BLaER1 treated with 17β-estradiol and CSF1 and Interleukin-3, amounts not matched to agents 10 nM and 100 nM (cell line): ENCODE data around the gene BSN.
A peak's percentile ranks its signal among the peaks of the same experiment; 100 is the strongest.

Source experiments
- H3K27ac ChIP-seq, 11 experiments: shearing (Covaris generic); formaldehyde crosslinking; 2 replicates each; pipeline ENCODE4 v1.8.1; 2022
- H3K27me3 ChIP-seq, 11 experiments: shearing (Covaris generic); formaldehyde crosslinking; 2 replicates each; pipeline ENCODE4 v1.8.1; 2022
- H3K36me3 ChIP-seq, 11 experiments: shearing (Covaris generic); formaldehyde crosslinking; 2 replicates each; pipeline ENCODE4 v1.8.1; 2022
- H3K4me1 ChIP-seq, 10 experiments: shearing (Covaris generic); formaldehyde crosslinking; 2 replicates each; pipeline ENCODE4 v1.8.1; 2022
- H3K4me2 ChIP-seq, 11 experiments: shearing (Covaris generic); formaldehyde crosslinking; 2 replicates each; pipeline ENCODE4 v1.8.1; 2022
- H3K4me3 ChIP-seq, 10 experiments: shearing (Covaris generic); formaldehyde crosslinking; 2 replicates each; pipeline ENCODE4 v1.8.1; 2022
- H3K9ac ChIP-seq, 11 experiments: shearing (Covaris generic); formaldehyde crosslinking; 2 replicates each; pipeline ENCODE4 v1.8.1; 2022
- H3K9me3 ChIP-seq, 11 experiments: shearing (Covaris generic); formaldehyde crosslinking; replicated peaks in 1 of 11; 2 replicates each; pipeline ENCODE4 v1.8.1; 2022
- H4K20me1 ChIP-seq, 11 experiments: shearing (Covaris generic); formaldehyde crosslinking; 2 replicates each; pipeline ENCODE4 v1.8.1; 2022
- Cebpa-rat ChIP-seq, 11 experiments: shearing (Covaris generic); IDR thresholded peaks; 2 replicates each; pipeline ENCODE4 v1.8.1; 2022

The BSN gene

GRCh38 chr3:49714728-49715550, 160.7 kb downstream of the BSN start:
- Histone ChIP-seq H4K20me1 (peaks cover 0 to 51% (median 18%) of the 10 kb centered on the region in 11 experiments; a peak in 19 of 22 replicates), H3K27me3 (peaks cover 0 to 4% (median 0%) of the 10 kb centered on the region in 11 experiments; a peak in 3 of 22 replicates), H3K36me3 (peaks cover 0 to 43% (median 18%) of the 10 kb centered on the region in 11 experiments; a peak in 19 of 22 replicates), H3K4me2 (no peak overlapping the region), H3K4me3 (no peak overlapping the region), H3K9me3 (no peaks in the 10 kb centered on the region), H3K9ac (no peak overlapping the region), H3K4me1 (peaks cover 50 to 84% (median 77%) of the 10 kb centered on the region in 10 experiments), H3K27ac (no peak overlapping the region)
- TF ChIP-seq Cebpa-rat (IDR thresholded peaks at IDR 0.05), result no peak

- no peaks in the 10 kb centered on the region for H3K9me3 ChIP-seq
- H3K9ac ChIP-seq, result 0 out of 22 replicates have a peak overlapping the region, but pooled peaks of 2 of the 11 experiments have one; percentile 51 to 52
- no peak for TF ChIP-seq Cebpa-rat (IDR thresholded peaks at IDR 0.05)
- no peak overlapping the region for H3K4me3 ChIP-seq
- H3K4me2 ChIP-seq, result peak overlapping the region in 2 of 11 experiments; percentile 98 to 99; a peak in 1 of 22 replicates
- H3K4me1 ChIP-seq, result peaks cover 51 to 86% (median 79%) of the 10 kb centered on the region in 10 experiments
- peaks cover 5 to 43% (median 22%) of the 10 kb centered on the region in 11 experiments for H3K36me3 ChIP-seq
- H4K20me1 ChIP-seq, result peaks cover 0 to 58% (median 25%) of the 10 kb centered on the region in 11 experiments; a peak in 19 of 22 replicates
- H3K27ac ChIP-seq, result no peak overlapping the region
- H3K27me3 ChIP-seq, result peaks cover 0 to 4% (median 0%) of the 10 kb centered on the region in 11 experiments; a peak in 3 of 22 replicates
These were observed 161.4 kb downstream of the BSN start for GRCh38 chr3:49715611-49716121.

- H3K9me3 ChIP-seq, result no peaks in the 10 kb centered on the region
These were observed 161.9 kb downstream of the BSN start for GRCh38 chr3:49716169-49716568.

GRCh38 chr3:49716691-49717210, 162.5 kb downstream of the BSN start:
- Histone ChIP-seq H3K4me2 (peak overlapping the region; percentile 79 to 100 (median 98)), H3K4me1 (peaks cover 51 to 75% (median 69%) of the 10 kb centered on the region in 10 experiments), H3K4me3 (no peak overlapping the region; a peak in 1 of 20 replicates), H3K9me3 (no peaks in the 10 kb centered on the region), H3K27ac (peak overlapping the region in 7 of 11 experiments; percentile 10 to 61 (median 32); a peak in 9 of 22 replicates), H3K27me3 (peaks cover 0 to 4% (median 0%) of the 10 kb centered on the region in 11 experiments; a peak in 3 of 22 replicates), H4K20me1 (peaks cover 0 to 69% (median 33%) of the 10 kb centered on the region in 11 experiments; a peak in 19 of 22 replicates), H3K9ac (peak overlapping the region; percentile 2 to 59 (median 51); a peak in 13 of 22 replicates), H3K36me3 (peaks cover 15 to 47% (median 33%) of the 10 kb centered on the region in 11 experiments; a peak in 21 of 22 replicates)
- no peak for TF ChIP-seq Cebpa-rat (IDR thresholded peaks at IDR 0.05)

More at GRCh38 chr3:49716169-49716568, 161.9 kb downstream of the BSN start:
- Histone ChIP-seq H3K36me3 (peaks cover 10 to 43% (median 27%) of the 10 kb centered on the region in 11 experiments), H3K27ac (peak overlapping the region in 1 of 11 experiments; percentile 51; a peak in 2 of 22 replicates), H3K4me1 (peaks cover 51 to 81% (median 74%) of the 10 kb centered on the region in 10 experiments), H3K4me3 (no peak overlapping the region), H4K20me1 (peaks cover 0 to 63% (median 30%) of the 10 kb centered on the region in 11 experiments; a peak in 19 of 22 replicates), H3K9ac (peak overlapping the region in 3 of 11 experiments; percentile 51 to 59 (median 52); a peak in 3 of 22 replicates), H3K27me3 (peaks cover 0 to 4% (median 0%) of the 10 kb centered on the region in 11 experiments; a peak in 3 of 22 replicates), H3K4me2 (peak overlapping the region in 10 of 11 experiments; percentile 79 to 100 (median 98); a peak in 17 of 22 replicates)
- TF ChIP-seq Cebpa-rat (IDR thresholded peaks at IDR 0.05), result no peak

GRCh38 chr3:49717211-49717958, 163.1 kb downstream of the BSN start:
- Histone ChIP-seq H4K20me1 (peaks cover 0 to 75% (median 39%) of the 10 kb centered on the region in 11 experiments; a peak in 19 of 22 replicates), H3K4me2 (peak overlapping the region; percentile 79 to 100 (median 98)), H3K9me3 (no peaks in the 10 kb centered on the region), H3K27me3 (peaks cover 0 to 4% (median 0%) of the 10 kb centered on the region in 11 experiments; a peak in 3 of 22 replicates), H3K9ac (peak overlapping the region; percentile 2 to 59 (median 51); a peak in 13 of 22 replicates), H3K27ac (peak overlapping the region in 7 of 11 experiments; percentile 10 to 61 (median 32); a peak in 9 of 22 replicates), H3K4me1 (peaks cover 49 to 73% (median 65%) of the 10 kb centered on the region in 10 experiments), H3K36me3 (peaks cover 20 to 53% (median 40%) of the 10 kb centered on the region in 11 experiments; a peak in 21 of 22 replicates), H3K4me3 (no peak overlapping the region; a peak in 1 of 20 replicates)
- TF ChIP-seq Cebpa-rat (IDR thresholded peaks at IDR 0.05), result no peak

- Histone ChIP-seq H3K9me3 (no peaks in the 10 kb centered on the region), H3K27me3 (peaks cover 0 to 4% (median 0%) of the 10 kb centered on the region in 11 experiments; a peak in 3 of 22 replicates), H3K4me3 (peak overlapping the region in 9 of 10 experiments; percentile 51 to 68 (median 59); a peak in 14 of 20 replicates), H3K36me3 (peaks cover 24 to 57% (median 43%) of the 10 kb centered on the region in 11 experiments; a peak in 21 of 22 replicates), H3K9ac (peak overlapping the region in 9 of 11 experiments; percentile 13 to 75 (median 65); a peak in 10 of 22 replicates), H3K27ac (no peak overlapping the region), H4K20me1 (peaks cover 0 to 83% (median 48%) of the 10 kb centered on the region in 11 experiments; a peak in 20 of 22 replicates), H3K4me2 (peak overlapping the region; percentile 95 to 100 (median 99)), H3K4me1 (peaks cover 49 to 73% (median 64%) of the 10 kb centered on the region in 10 experiments)
- TF ChIP-seq Cebpa-rat (IDR thresholded peaks at IDR 0.05), result no peak
These were observed 163.9 kb downstream of the BSN start for GRCh38 chr3:49717959-49718857.

- no peaks in the 10 kb centered on the region for H3K9me3 ChIP-seq
- no peak for TF ChIP-seq Cebpa-rat (IDR thresholded peaks at IDR 0.05)
- H3K4me2 ChIP-seq, result peak overlapping the region; percentile 95 to 100 (median 99)
- peak overlapping the region; percentile 42 to 75 (median 65); a peak in 21 of 22 replicates for H3K9ac ChIP-seq
- peaks cover 24 to 57% (median 43%) of the 10 kb centered on the region in 11 experiments; a peak in 21 of 22 replicates for H3K36me3 ChIP-seq
- peak overlapping the region; percentile 51 to 68 (median 58) for H3K4me3 ChIP-seq
- peaks cover 0 to 86% (median 51%) of the 10 kb centered on the region in 11 experiments; a peak in 20 of 22 replicates for H4K20me1 ChIP-seq
- H3K27ac ChIP-seq, result peak overlapping the region in 2 of 11 experiments; percentile 39 to 54; a peak in 1 of 22 replicates
- peaks cover 46 to 67% (median 59%) of the 10 kb centered on the region in 10 experiments for H3K4me1 ChIP-seq
- peaks cover 0 to 4% (median 0%) of the 10 kb centered on the region in 11 experiments; a peak in 3 of 22 replicates for H3K27me3 ChIP-seq
These were observed 164.6 kb downstream of the BSN start for GRCh38 chr3:49718858-49719213.
